Measurements from ENCODE around the gene CYP24A1.

CYP24A1 gene

DNA sequence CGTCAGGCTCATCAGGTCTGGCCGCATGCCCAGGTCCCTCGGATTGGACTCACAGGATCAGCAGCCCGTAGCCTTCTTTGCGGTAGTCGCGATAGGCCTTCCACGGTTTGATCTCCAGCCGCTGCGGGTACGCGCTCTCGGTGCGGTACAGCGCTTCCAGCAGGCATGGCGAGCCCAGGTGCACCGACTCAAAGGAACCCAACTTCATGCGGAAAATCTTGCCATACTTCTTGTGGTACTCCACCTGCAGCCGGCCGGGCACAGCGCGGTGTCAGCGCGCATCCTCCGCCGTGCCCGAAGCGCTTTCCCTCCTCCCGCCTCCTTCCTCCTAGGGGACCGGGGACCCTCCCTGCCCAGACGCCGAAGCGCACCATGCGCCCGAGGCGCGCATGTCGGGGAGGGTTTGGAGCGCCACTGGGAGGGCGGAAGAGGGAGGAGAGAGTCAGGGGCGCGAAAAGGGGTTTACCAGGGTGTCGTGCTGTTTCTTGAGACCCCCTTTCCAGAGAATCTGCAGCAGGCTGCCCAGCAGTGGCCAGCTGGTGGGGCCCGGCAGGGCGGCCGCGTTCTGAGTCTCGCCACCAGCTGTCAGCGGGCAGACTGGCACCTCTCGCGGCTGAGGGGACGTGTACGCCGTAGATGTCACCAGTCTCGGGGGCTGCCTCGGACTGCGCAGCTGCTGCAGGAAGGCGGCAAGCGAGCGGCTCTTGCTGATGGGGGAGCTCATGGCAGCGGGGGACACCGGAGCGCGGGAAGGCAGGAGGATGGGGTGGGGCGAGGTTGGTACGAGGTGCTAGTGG, 732 bp downstream of the CYP24A1 start:
- Histone ChIP-seq H4K20me1 (peaks cover 0 to 4% (median 0%) of the 10 kb centered on the region in 11 experiments; a peak in 1 of 22 replicates), H3K4me1 (peaks cover 7 to 20% (median 17%) of the 10 kb centered on the region in 10 experiments; a peak in 16 of 20 replicates), H3K4me3 (peak overlapping the region in 6 of 10 experiments; percentile 11 to 38 (median 26); a peak in 4 of 20 replicates), H3K27me3 (peaks cover 48 to 60% (median 54%) of the 10 kb centered on the region in 11 experiments), H3K27ac (no peak overlapping the region), H3K36me3 (no peaks in the 10 kb centered on the region), H3K9me3 (replicated peaks in 1 of 11) (peaks cover 17 to 29% (median 23%) of the 10 kb centered on the region in 11 experiments), H3K4me2 (peak overlapping the region in 10 of 11 experiments; percentile 17 to 82 (median 46); a peak in 16 of 22 replicates), H3K9ac (no peak overlapping the region)
- TF ChIP-seq Cebpa-rat (IDR thresholded peaks at IDR 0.05), result no peak

DNA sequence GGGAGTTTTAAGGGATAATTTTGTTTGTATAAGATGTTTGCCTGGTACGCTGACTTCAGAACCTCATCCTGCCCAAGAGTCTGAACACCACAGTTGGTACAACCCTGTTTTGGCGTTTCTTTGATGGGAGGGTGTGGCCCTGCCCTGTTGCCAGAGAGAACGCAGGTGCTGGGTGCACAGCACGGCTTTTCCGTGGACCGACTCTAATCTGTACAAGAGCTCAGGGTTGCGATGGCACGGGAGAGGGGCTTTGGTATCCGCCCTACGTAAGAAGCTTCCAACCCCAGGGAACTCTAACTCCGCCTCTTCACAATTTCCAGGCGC, 1.3 kb downstream of the CYP24A1 start:
- TF ChIP-seq Cebpa-rat (IDR thresholded peaks at IDR 0.05), result no peak

DNA sequence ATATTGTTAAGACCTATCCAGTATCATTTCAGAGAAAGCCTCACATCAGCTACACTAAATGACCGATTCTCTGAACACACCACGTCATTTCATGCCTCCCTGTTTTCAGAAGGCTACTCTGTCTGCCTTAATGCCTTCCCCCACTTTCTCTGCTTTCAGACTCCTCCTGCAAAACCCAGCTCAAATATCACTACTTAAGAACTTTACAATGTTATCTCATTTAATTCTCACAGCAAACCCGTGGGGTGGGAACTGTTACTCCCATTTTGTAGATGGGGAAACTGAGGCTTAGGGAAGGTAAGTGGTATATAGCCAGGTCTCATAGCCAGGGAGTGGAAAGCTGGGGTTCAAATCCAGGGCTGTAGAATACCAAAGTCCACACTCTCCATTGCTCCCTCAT, 2.8 kb downstream of the CYP24A1 start:
- no peak for TF ChIP-seq Cebpa-rat (IDR thresholded peaks at IDR 0.05)
- H3K9me3 ChIP-seq (replicated peaks in 1 of 11), result peaks cover 17 to 32% (median 24%) of the 10 kb centered on the region in 11 experiments
- H3K36me3 ChIP-seq, result no peaks in the 10 kb centered on the region
- H4K20me1 ChIP-seq, result peaks cover 0 to 4% (median 0%) of the 10 kb centered on the region in 11 experiments; a peak in 1 of 22 replicates
- H3K4me3 ChIP-seq, result no peak overlapping the region
- H3K27me3 ChIP-seq, result peaks cover 48 to 58% (median 52%) of the 10 kb centered on the region in 11 experiments
- no peak overlapping the region for H3K4me2 ChIP-seq
- H3K4me1 ChIP-seq, result peaks cover 7 to 20% (median 17%) of the 10 kb centered on the region in 10 experiments; a peak in 16 of 20 replicates
- H3K27ac ChIP-seq, result no peak overlapping the region
- no peak overlapping the region for H3K9ac ChIP-seq

More for the DNA sequence above, 1.3 kb downstream of the CYP24A1 start:
- H3K4me2 ChIP-seq, result 0 out of 22 replicates have a peak overlapping the region, but pooled peaks of 1 of the 11 experiments have one; percentile 46
- peaks cover 48 to 60% (median 54%) of the 10 kb centered on the region in 11 experiments for H3K27me3 ChIP-seq
- H3K9ac ChIP-seq, result no peak overlapping the region
- no peak overlapping the region for H3K4me3 ChIP-seq
- peaks cover 17 to 32% (median 24%) of the 10 kb centered on the region in 11 experiments for H3K9me3 ChIP-seq (replicated peaks in 1 of 11)
- H3K27ac ChIP-seq, result no peak overlapping the region
- H3K4me1 ChIP-seq, result peaks cover 7 to 20% (median 17%) of the 10 kb centered on the region in 10 experiments; a peak in 16 of 20 replicates
- H3K36me3 ChIP-seq, result no peaks in the 10 kb centered on the region
- H4K20me1 ChIP-seq, result peaks cover 0 to 4% (median 0%) of the 10 kb centered on the region in 11 experiments; a peak in 1 of 22 replicates

DNA sequence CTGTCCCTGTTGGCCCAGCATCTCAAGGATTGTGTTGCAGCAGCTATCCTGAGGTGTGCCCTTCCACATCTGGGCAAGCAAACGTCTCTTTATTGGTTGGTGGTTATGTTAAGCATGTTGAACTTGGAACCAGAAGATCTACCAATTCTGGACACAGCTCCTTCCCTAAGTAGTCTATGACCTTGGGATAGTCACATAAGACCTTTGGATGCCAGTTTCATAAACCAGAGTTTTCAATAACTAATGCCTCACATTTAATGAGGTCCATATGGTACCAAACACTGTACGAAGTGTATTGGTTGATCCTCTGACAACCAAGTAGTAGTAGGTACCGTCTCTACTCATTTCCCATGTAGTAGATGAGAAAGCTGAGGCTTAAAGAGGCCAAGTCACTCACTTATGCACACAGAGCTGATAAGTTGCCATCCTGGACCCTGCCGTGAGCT, 3.7 kb downstream of the CYP24A1 start:
- Histone ChIP-seq H3K36me3 (no peaks in the 10 kb centered on the region), H3K27me3 (peaks cover 40 to 49% (median 43%) of the 10 kb centered on the region in 11 experiments), H3K4me3 (no peak overlapping the region), H3K4me2 (peak overlapping the region in 4 of 11 experiments; percentile 7 to 25 (median 16); a peak in 5 of 22 replicates), H3K9ac (no peak overlapping the region), H4K20me1 (peaks cover 0 to 4% (median 0%) of the 10 kb centered on the region in 11 experiments; a peak in 1 of 22 replicates), H3K4me1 (peaks cover 7 to 20% (median 17%) of the 10 kb centered on the region in 10 experiments; a peak in 16 of 20 replicates), H3K27ac (no peak overlapping the region), H3K9me3 (replicated peaks in 1 of 11) (peaks cover 17 to 32% (median 24%) of the 10 kb centered on the region in 11 experiments)
- no peak for TF ChIP-seq Cebpa-rat (IDR thresholded peaks at IDR 0.05)

DNA sequence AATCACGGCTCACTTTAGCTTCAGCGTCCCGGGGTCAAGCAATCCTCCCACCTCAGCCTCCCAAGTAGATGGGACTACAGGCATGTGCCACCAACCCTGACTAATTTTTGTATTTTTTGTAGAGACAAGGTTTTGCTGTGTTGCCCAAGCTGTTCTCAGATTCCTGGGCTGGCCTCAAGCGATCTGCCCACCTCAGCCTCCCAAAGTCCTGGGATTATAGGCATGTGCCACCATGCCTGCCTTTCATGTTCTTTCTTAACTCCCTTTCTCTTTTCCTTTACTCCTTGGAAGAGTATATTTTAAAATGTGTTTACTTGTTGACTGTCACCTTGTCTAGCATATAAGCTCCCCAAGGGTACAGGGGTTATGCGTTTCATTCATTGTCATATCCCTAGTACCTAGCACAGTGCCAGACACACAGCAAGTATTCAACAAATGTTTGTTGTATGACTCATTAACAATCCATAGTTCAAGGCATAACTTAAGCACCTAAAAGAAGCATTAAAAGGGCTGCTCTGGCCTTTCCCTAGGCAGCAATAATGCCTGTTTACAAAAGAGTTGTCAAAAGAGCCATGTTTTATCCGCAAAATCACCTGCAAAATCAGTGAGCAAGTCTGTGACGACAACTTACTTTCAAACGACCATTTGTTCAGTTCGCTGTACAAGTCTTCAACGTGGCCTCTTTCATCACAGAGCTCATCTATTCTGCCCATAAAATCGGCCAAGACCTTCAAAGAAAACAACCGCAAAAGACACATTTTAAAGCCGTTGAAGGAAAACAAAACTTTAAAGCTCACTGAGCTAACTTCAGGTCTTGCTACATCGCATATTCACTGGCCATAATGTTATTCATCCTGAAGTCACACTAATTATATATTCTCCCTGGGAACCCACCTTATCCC, 4.6 kb downstream of the CYP24A1 start:
- no peak for TF ChIP-seq Cebpa-rat (IDR thresholded peaks at IDR 0.05)
- Histone ChIP-seq H3K4me3 (no peak overlapping the region), H3K4me2 (peak overlapping the region in 4 of 11 experiments; percentile 7 to 25 (median 16); a peak in 6 of 22 replicates), H3K4me1 (peaks cover 0 to 16% (median 12%) of the 10 kb centered on the region in 10 experiments; a peak in 14 of 20 replicates), H3K36me3 (no peaks in the 10 kb centered on the region), H3K27ac (no peak overlapping the region), H4K20me1 (peaks cover 0 to 4% (median 0%) of the 10 kb centered on the region in 11 experiments; a peak in 1 of 22 replicates), H3K27me3 (peaks cover 32 to 40% (median 34%) of the 10 kb centered on the region in 11 experiments), H3K9me3 (replicated peaks in 1 of 11) (peaks cover 16 to 26% (median 20%) of the 10 kb centered on the region in 11 experiments), H3K9ac (no peak overlapping the region)

DNA sequence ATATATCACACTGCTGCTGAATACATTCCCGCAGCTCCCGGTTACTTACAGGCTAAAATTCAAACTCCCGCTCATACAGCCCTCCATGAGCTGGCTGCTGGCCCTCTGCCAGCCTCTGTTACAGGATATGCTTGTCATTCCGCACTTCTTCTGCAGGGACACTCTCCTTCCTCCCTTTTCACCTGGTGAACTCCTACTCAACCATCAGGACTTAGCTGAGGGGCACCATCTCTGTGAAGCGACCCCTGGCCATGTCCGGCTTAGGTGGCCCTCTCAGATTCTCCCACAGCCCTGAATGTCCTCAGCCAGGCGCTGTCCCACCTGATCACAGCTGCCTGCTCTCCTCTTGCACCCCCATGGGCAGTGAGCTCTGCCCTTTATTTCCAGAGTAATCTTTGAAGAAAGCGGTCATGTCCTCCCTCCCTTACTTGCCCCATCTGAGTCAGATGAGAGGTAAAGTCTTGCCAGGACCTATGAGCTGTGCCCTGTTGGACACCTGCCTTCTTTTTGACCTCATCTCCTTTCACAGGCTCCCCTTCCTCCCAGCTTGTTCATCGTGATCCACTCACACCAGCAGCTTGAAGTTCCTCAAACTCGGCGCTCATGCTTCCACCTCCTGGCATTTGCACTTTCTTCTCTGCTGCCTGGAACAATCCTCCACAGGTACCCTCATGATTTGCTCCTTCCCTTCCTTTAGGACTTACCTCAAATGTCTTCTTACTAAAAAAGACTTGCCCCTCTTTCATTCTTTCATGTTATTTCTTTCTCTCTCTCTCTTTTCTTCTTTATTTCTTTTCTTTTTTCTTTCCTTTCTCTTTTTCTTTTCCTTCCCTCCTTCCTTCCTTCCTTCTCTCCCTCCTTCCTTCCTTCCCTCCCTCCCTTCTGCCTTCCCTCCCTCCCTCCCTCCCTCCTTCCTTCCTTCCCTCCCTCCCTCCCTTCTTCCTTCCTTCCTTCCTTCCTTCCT, 5.6 kb downstream of the CYP24A1 start:
- peaks cover 7 to 16% (median 10%) of the 10 kb centered on the region in 11 experiments for H3K9me3 ChIP-seq (replicated peaks in 1 of 11)
- H3K4me3 ChIP-seq, result no peak overlapping the region
- H3K36me3 ChIP-seq, result no peaks in the 10 kb centered on the region
- H3K4me2 ChIP-seq, result no peak overlapping the region
- H3K27ac ChIP-seq, result no peak overlapping the region
- H3K4me1 ChIP-seq, result peaks cover 0 to 13% (median 3%) of the 10 kb centered on the region in 10 experiments; a peak in 11 of 20 replicates
- H3K9ac ChIP-seq, result no peak overlapping the region
- TF ChIP-seq Cebpa-rat (IDR thresholded peaks at IDR 0.05), result no peak
- no peaks in the 10 kb centered on the region for H4K20me1 ChIP-seq
- peaks cover 22 to 30% (median 24%) of the 10 kb centered on the region in 11 experiments for H3K27me3 ChIP-seq

DNA sequence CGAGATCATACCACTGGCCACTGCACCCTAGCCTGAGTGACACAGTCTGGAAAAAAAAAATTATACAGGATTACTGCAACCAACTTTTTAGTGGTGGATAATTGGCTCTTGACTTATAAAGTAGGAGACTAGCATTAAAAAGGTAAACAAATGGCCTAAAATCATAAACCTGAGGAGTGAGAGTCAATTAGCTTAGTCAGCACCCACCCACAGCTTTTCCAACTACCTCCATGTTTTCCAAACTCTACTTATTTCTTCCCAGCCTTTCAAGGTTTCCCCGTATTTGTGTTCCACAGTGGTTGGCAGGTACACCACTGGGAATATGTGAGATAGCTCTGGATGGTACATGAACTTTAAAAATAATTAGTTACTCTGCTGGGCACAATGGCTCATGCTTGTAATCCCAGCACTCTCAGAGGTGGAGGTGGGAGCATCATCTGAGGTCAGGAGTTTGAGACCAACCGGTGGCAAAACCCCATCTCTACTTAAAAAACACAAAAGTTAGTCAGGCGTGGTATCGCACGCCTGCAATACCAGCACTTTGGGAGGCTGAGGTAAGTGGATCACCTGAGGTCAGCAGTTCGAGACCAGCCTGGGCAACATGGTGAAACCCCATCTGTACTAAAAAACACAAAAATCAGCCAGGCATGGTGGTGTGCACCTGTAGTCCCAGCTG, 6.7 kb downstream of the CYP24A1 start:
- H3K9ac ChIP-seq, result no peak overlapping the region
- H3K4me2 ChIP-seq, result no peak overlapping the region
- H3K27me3 ChIP-seq, result peaks cover 11 to 20% (median 14%) of the 10 kb centered on the region in 11 experiments
- no peak overlapping the region for H3K4me3 ChIP-seq
- peaks cover 0 to 6% (median 0%) of the 10 kb centered on the region in 11 experiments; a peak in 5 of 22 replicates for H3K9me3 ChIP-seq (replicated peaks in 1 of 11)
- no peaks in the 10 kb centered on the region for H3K36me3 ChIP-seq
- H3K27ac ChIP-seq, result no peak overlapping the region
- no peaks in the 10 kb centered on the region for H4K20me1 ChIP-seq
- H3K4me1 ChIP-seq, result peaks cover 0 to 10% (median 0%) of the 10 kb centered on the region in 10 experiments; a peak in 5 of 20 replicates
- TF ChIP-seq Cebpa-rat (IDR thresholded peaks at IDR 0.05), result no peak

Measured in BLaER1 treated with 17β-estradiol and CSF1 and Interleukin-3, amounts not matched to agents 10 nM and 100 nM (cell line).